RWPE2 (cell line): ENCODE results near the gene DDX39A.
"Not testable (repeated sequence)": the region's sequence is repeated elsewhere in the genome, so short reads cannot be mapped to it uniquely, and the experiment has no call there.

Experiments used
- ATAC-seq: fragments of 200-7000 bp; cut with Tn5 transposase; 3 replicates; pipeline ENCODE4 v1.9.1; 2021; ENCODE audit warnings: low read depth
- DNase-seq: peaks from one replicate; pipeline ENCODE4 v3.0.0-alpha.2; 2020; ENCODE audit warnings: low spot score
- H3K27ac ChIP-seq: fragments of 450-650 bp; 2 replicates; pipeline ENCODE4 v1.5.1; 2017; ENCODE audit warnings: mild to moderate bottlenecking; ENCODE audit not compliant: poor library complexity, severe bottlenecking
- H3K27me3 ChIP-seq: fragments of 250-450 bp; sonication (Bioruptor Pico); 2 replicates; pipeline ENCODE4 v1.5.1; 2021; ENCODE audit warnings: mild to moderate bottlenecking, moderate library complexity; ENCODE audit not compliant: insufficient read depth, poor library complexity, severe bottlenecking
- H3K36me3 ChIP-seq: fragments of 250-450 bp; sonication (Bioruptor Pico); 2 replicates; pipeline ENCODE4 v1.5.1; 2020; ENCODE audit warnings: low read depth, mild to moderate bottlenecking, moderate library complexity
- H3K4me1 ChIP-seq: fragments of 250-450 bp; sonication (Bioruptor Pico); 2 replicates; pipeline ENCODE4 v1.5.1; 2021; ENCODE audit warnings: mild to moderate bottlenecking, moderate library complexity; ENCODE audit not compliant: insufficient read depth, poor library complexity, severe bottlenecking
- H3K4me3 ChIP-seq: fragments of 250-450 bp; sonication (Bioruptor Pico); 2 replicates; pipeline ENCODE4 v1.5.1; 2021; ENCODE audit warnings: mild to moderate bottlenecking, moderate library complexity; ENCODE audit not compliant: severe bottlenecking
- H3K9me3 ChIP-seq: fragments of 250-450 bp; sonication (Bioruptor Pico); 2 replicates; pipeline ENCODE4 v1.5.1; 2021; ENCODE audit warnings: mild to moderate bottlenecking, moderate library complexity; ENCODE audit not compliant: severe bottlenecking
- TF ChIP-seq, protein P1 (sequence below): fragments of 450-650 bp; IDR thresholded peaks from one replicate; pipeline ENCODE4 v1.5.1; 2017; ENCODE audit warnings: mild to moderate bottlenecking, moderate library complexity; ENCODE audit not compliant: poor library complexity, severe bottlenecking

The DDX39A gene

DNA sequence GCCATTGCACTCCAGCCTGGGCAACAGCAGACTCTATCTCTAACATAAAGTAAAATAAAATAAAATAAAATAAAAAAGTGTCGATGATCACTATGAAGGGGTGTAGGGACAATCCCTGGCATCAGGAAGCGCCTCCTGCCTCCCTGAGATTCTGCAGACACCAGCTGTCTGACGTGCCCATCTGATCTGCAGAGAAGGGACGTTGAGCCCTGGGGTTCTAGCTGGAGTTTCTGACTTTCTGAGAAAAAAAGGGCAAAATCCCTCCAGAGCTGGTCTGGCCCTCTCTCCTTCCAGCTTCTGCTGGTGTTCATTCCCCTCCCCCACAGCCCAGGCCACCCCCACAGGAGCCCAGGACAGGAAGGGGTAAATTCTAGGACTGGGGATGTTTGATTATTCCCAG is 40.3 kb downstream of the DDX39A start:
- no peak overlapping the region for H3K4me3 ChIP-seq
- DNase-seq (no peak), ATAC-seq (no peak)
- no peaks in the 10 kb centered on the region for H3K9me3 ChIP-seq
- no peak overlapping the region for H3K27ac ChIP-seq
- peaks cover 19% of the 10 kb centered on the region for H3K4me1 ChIP-seq
- no peaks in the 10 kb centered on the region for H3K36me3 ChIP-seq
- TF ChIP-seq, protein P1, sequence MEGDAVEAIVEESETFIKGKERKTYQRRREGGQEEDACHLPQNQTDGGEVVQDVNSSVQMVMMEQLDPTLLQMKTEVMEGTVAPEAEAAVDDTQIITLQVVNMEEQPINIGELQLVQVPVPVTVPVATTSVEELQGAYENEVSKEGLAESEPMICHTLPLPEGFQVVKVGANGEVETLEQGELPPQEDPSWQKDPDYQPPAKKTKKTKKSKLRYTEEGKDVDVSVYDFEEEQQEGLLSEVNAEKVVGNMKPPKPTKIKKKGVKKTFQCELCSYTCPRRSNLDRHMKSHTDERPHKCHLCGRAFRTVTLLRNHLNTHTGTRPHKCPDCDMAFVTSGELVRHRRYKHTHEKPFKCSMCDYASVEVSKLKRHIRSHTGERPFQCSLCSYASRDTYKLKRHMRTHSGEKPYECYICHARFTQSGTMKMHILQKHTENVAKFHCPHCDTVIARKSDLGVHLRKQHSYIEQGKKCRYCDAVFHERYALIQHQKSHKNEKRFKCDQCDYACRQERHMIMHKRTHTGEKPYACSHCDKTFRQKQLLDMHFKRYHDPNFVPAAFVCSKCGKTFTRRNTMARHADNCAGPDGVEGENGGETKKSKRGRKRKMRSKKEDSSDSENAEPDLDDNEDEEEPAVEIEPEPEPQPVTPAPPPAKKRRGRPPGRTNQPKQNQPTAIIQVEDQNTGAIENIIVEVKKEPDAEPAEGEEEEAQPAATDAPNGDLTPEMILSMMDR: no peak
- no peaks in the 10 kb centered on the region for H3K27me3 ChIP-seq

DNA sequence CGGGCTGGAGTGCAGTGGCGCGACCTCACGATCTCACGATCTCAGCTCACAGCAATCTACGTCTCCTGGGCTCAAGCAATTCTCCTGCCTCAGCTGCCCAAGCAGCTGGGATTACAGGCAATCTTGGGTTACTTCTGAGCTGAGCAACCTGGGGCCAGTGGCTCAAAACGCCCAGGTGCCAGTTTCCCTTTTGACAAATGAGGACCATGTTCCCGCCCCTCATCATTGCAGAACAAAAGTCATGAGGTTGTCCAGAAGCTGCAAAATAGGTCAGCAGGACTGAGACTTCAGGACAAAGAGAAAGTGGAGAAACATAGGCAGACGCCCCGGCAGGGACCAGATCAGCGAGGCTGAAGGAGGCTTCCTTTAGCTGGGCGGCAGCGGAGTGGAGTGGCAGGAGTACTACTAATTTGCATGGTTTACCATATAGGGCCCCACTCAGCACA is 41.2 kb downstream of the DDX39A start:
- no peak for ATAC-seq
- Histone ChIP-seq H3K4me3 (no peak overlapping the region), H3K27me3 (no peaks in the 10 kb centered on the region), H3K36me3 (no peaks in the 10 kb centered on the region), H3K9me3 (no peaks in the 10 kb centered on the region), H3K4me1 (peaks cover 11% of the 10 kb centered on the region), H3K27ac (no peak overlapping the region)
- TF ChIP-seq, protein P1: no peak
- no peak for DNase-seq

DNA sequence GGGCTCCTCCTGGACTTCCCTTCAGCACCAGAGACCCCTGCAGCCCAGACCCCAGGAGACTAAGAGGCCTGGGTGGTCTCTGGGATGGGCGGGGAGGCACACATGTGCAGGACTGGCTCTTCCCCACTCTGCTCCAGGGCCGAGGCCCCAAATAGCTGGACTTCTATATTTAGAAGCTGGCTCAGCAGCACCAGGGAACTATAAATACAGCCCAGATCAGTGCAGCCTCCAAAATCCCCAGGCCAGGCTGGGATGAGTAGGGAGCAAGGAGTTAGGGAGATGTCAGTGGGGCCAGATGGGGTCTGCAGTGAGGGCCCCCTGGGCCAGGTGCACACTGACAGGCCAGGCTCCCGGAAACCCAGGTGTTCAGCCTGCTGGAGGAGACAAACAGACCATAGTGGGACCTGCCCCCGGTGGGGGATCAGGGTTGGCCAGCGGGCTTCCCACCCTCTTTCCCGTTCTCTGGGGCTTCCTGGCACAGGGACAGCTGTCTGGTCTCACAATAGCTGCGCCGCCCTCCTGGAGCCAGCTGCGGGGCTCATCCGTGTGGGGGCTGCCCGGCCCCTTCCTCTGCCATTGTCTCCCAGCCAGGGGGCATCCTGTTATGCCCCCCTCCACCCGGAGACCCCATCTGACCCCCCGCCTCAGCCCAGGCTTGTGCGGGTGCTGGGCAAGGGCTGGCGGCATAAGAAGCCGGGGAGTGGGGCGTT is 43.4 kb downstream of the DDX39A start:
- ATAC-seq (no peak), DNase-seq (no peak)
- no peak overlapping the region for H3K4me3 ChIP-seq
- H3K27ac ChIP-seq: no peak overlapping the region
- H3K36me3 ChIP-seq: no peaks in the 10 kb centered on the region
- TF ChIP-seq, protein P1: no peak
- H3K4me1 ChIP-seq: peaks cover 3% of the 10 kb centered on the region
- H3K27me3 ChIP-seq: no peaks in the 10 kb centered on the region
- no peaks in the 10 kb centered on the region for H3K9me3 ChIP-seq

DNA sequence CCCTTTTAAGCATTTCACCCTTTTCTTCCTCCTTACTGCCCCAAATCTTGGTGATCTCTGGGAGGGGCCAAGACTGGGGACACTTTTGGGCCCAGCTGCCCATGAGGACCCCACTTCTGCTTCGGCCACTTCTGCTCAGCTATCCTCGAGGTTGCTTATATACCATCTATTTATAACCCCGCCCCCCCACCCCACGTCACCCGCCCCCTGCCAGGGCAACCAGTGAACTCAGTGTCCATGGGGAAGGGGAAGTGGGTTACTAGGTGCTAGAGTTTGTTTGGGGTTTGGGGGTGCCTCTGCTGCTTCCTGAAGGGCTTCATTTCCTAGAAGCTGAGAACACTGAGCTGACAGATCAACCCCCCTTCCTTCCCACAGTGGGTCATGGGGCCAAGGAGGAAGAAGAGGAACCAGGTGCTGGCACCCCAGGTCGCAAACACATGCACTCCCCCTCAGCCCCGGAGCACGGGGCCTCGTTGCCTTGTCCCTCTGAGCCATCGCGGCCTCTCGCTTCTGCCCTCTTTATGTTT is 44.0 kb downstream of the DDX39A start:
- ATAC-seq (no peak), DNase-seq (no peak)
- H3K36me3 ChIP-seq: no peaks in the 10 kb centered on the region
- H3K27me3 ChIP-seq: no peaks in the 10 kb centered on the region
- H3K9me3 ChIP-seq: no peaks in the 10 kb centered on the region
- no peak overlapping the region for H3K27ac ChIP-seq
- H3K4me1 ChIP-seq: no peaks in the 10 kb centered on the region
- H3K4me3 ChIP-seq: no peak overlapping the region
- TF ChIP-seq, protein P1: no peak

DNA sequence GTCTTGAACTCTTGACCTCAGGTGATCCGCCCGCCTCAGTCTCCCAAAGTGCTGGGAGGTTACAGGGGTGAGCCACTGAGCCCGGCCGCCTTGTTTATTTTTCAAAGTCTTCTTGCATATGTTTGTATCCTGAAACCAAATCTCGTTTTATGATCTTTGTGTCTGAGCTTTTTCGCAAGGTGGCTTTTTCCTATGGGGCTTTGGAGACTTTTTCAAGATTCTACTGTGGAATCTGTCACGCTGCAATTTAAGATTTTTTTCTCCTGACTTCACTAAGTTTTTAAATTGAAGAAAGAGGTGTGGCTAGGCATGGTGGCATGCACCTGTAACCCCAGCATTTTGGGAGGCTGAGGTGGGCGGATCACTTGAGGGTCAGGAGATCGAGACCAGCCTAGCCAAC is 44.8 kb downstream of the DDX39A start:
- not testable (repeated sequence) for H3K4me1 ChIP-seq, H3K27ac ChIP-seq, DNase-seq, H3K4me3 ChIP-seq, H3K9me3 ChIP-seq, H3K36me3 ChIP-seq, H3K27me3 ChIP-seq, ATAC-seq

DNA sequence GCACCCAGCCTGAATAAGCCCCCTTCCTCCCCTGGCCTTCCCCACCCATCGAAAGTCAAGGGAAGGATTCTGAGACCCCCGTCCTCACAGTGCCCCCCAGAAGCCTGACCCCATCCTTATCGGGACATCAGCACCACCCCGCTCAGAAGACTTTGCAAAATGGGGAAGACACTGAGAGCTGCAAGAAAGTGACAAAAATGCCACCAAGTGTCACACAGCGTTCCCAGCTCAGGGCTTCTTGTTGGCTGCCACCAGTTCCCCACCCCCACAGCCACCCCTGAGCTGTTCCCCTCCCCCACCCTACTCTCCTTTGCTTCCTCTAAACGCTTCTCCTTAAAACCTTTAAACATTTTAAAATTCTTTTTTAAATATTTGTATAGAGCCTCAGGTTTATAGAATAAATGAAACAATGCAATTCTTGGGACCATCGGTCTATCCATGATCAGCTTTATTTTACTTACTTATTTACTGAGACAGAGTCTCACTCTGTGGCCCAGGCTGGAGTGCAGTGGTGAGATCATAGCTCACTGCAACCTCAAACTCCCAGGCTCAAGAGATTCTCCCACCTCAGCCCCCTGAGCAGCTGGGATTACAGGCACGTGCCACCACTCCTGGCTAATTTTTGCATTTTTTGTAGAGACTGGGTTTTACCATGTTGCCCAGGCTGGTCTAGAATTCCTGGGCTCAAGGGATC is 46.6 kb downstream of the DDX39A start:
- H3K4me1 ChIP-seq, ATAC-seq: not testable (repeated sequence)

More for the DNA sequence above, 46.6 kb downstream of the DDX39A start:
- not testable (repeated sequence) for DNase-seq, H3K27ac ChIP-seq, H3K36me3 ChIP-seq, H3K9me3 ChIP-seq, H3K27me3 ChIP-seq, H3K4me3 ChIP-seq
